ENCODE results near the gene FLYWCH1. TPM values are rescaled to one million over a fixed set of nuclear protein-coding genes. Genes with fewer than 3 reads are reported as not detected.

Gene FLYWCH1
- total and polyA plus RNA-seq, 9 of the 15 experiments (the other 6 are each of a cell fraction or from before 2014, with no cell fraction given): 0.18 to 33.6 (median 11.3) TPM

DNA sequence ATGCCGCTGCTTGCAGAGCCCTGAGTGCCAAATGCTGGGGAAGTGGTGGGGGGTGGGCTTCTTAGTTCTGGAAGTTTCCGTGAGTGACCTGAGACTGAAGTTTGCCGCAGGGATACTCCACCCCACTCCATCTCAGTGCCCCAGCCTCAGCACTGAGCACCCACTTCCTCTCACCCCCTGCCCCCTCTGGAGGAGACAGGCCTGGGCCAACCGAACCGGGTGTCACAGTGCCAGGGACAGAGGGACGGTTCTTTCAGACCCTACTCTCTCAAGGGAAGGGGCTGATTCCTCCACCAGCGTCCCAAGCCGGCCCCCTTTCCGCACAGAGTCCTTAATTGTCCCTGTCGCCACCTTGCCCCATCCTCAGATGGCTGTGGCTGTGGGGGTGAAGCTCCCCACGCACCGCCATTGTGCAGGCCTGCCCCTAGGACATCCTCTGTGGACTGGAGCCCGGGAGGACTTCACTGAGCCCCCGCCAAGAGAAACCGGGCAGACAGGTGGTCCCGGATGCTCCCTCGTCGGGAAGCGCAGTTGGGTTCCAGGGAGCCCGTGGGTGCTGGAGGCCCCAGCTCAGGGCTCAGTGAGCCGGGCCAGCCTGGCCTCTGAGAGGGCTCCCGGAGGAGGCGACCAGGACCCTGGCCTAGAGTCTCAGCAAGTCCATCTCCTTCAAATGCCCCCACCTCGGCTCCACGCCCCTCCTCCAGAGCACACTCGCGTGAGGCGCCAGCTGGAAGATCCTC is 50.8 kb downstream of the FLYWCH1 start:
- Histone ChIP-seq H3K27ac (ENCODE audit: extremely low read depth, low read depth, low read length) (no peak overlapping the region; the same call in 2 of the 3 replicates), H3K4me2 (ENCODE audit: insufficient read depth, low read length) (peak overlapping the region; percentile 33; the same call in 1 of the 2 replicates), H4K20me1 (replicated peaks; ENCODE audit: control insufficient read depth, insufficient read depth, low read length) (no peaks in the 10 kb centered on the region), H2AFZ (ENCODE audit: low read depth, low read length) (0 out of 2 replicates have a peak overlapping the region, but pooled peaks have one; percentile 19), H3K4me1 (replicated peaks in 1 of 2; ENCODE audit: control insufficient read depth in 2 of 2, insufficient read depth in 2 of 2, low read length in 2 of 2) (peaks cover 2 to 64% of the 10 kb centered on the region in 2 experiments), H3K9me1 (ENCODE audit: control insufficient read depth, insufficient read depth, low read length) (no peaks in the 10 kb centered on the region), H3K9ac (ENCODE audit: insufficient read depth in 1 of 2, low read depth in 2 of 2, low read length in 2 of 2) (peak overlapping the region in 1 of 2 experiments; percentile 96; a peak in 2 of 4 replicates), H3K27me3 (ENCODE audit: control insufficient read depth in 2 of 2, insufficient read depth in 2 of 2, low read length in 2 of 2) (no peaks in the 10 kb centered on the region), H3K36me3 (ENCODE audit: control insufficient read depth, insufficient read depth, low read length) (peaks cover 3% of the 10 kb centered on the region; the same call in 1 of the 3 replicates), H3K79me2 (ENCODE audit: control insufficient read depth, insufficient read depth, low read length) (no peaks in the 10 kb centered on the region), H3K4me3 (peak overlapping the region; percentile 53; the same call in 1 of the 2 replicates), H3K9me3 (replicated peaks; ENCODE audit: control insufficient read depth, insufficient read depth, low read depth, low read length) (no peaks in the 10 kb centered on the region)
- ChIA-PET CTCF (ENCODE audit: low intra/inter-chr PET ratio) (interaction anchor here (0.8 kb wide), 1 partner anchor 12 kb away, joined by 4 read pairs; no protein-coding TSS in a partner anchor), POLR2A (interaction anchor here (0.6 to 1.2 kb wide), 2 partner anchors 10 to 14 kb away, joined by 3 to 4 read pairs; no protein-coding TSS in a partner anchor)
- in situ Hi-C loops (cut with MboI): no loop called here
- no TSS peak for BruUV-seq (replicated peaks)
- FAIRE-seq (no peak), ATAC-seq (no peak), DNase-seq (ENCODE audit: extremely low read depth in 1 of 4, low spot score in 3 of 4) (no peak)
- peak; percentile 18 for TF ChIP-seq FIP1L1 (IDR thresholded peaks at IDR 0.05; ENCODE audit: low read depth, low read length, poor library complexity, severe bottlenecking)
- 0 out of 2 replicates have a peak, but pooled peaks have one; percentile 28 for TF ChIP-seq ZFX (CRISPR knock-in tag; IDR thresholded peaks at IDR 0.05)
- TF ChIP-seq MEIS2 (IDR thresholded peaks at IDR 0.05; ENCODE audit: partially characterized antibody): no peak
- TF ChIP-seq, protein P1, sequence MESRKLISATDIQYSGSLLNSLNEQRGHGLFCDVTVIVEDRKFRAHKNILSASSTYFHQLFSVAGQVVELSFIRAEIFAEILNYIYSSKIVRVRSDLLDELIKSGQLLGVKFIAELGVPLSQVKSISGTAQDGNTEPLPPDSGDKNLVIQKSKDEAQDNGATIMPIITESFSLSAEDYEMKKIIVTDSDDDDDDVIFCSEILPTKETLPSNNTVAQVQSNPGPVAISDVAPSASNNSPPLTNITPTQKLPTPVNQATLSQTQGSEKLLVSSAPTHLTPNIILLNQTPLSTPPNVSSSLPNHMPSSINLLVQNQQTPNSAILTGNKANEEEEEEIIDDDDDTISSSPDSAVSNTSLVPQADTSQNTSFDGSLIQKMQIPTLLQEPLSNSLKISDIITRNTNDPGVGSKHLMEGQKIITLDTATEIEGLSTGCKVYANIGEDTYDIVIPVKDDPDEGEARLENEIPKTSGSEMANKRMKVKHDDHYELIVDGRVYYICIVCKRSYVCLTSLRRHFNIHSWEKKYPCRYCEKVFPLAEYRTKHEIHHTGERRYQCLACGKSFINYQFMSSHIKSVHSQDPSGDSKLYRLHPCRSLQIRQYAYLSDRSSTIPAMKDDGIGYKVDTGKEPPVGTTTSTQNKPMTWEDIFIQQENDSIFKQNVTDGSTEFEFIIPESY (CRISPR knock-in tag; IDR thresholded peaks at IDR 0.05): peak; percentile 64; the same call in 1 of the 2 replicates
- intact Hi-C loops (cut with micrococcal nuclease): loop anchor here (10.0 kb wide), 1 partner anchor 62 kb away; the partner anchor contains the start of genes HCFC1R1, THOC6 and TNFRSF12A
- WGBS (ENCODE audit: insufficient coverage, low coverage, missing lambda C conversion rate): 45% methylated on average over 19 of the region's 28 CpGs

Measured in K562 (cell line).